Dedifferentiated amniotic fluid mesenchymal stem cell (primary cell): Measurements from ENCODE around the gene CHAC1.
"Not testable (repeated sequence)": the region's sequence is repeated elsewhere in the genome, so short reads cannot be mapped to it uniquely, and the experiment has no call there.

Source experiments
- DNase-seq: peaks from one replicate; pipeline ENCODE4 v3.0.0-alpha.2; 2016; ENCODE audit errors: extremely low spot score

The CHAC1 gene

DNA sequence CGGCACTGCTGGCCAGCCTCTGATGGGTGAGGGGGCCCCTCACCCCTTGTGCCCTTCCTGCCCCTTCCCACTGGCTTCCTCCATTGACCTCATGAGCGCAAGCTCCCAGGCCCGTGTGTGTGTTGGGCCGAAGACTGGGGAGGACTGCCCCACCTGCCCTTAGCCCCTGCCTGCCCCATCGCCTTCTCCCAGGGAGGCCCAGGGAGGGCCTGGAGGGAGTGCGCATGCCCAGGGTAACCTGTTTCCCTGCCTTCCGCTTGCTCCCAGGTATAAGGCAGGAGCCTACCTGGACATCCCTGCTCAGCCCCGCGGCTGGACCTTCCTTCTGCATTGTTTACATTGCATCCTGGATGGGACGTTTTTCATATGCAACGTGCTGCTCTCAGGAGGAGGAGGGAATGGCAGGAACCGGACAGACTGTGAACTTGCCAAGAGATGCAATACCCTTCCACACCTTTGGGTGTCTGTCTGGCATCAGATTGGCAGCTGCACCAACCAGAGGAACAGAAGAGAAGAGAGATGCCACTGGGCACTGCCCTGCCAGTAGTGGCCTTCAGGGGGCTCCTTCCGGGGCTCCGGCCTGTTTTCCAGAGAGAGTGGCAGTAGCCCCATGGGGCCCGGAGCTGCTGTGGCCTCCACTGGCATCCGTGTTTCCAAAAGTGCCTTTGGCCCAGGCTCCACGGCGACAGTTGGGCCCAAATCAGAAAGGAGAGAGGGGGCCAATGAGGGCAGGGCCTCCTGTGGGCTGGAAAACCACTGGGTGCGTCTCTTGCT, 15.3 kb upstream of the CHAC1 start:
- DNase-seq = no peak

GRCh38 chr15:40938536-40938870, 14.8 kb upstream of the CHAC1 start:
- no peak for DNase-seq

- no peak for DNase-seq
Observed at GRCh38 chr15:40940296-40940801, 12.9 kb upstream of the CHAC1 start.

DNA sequence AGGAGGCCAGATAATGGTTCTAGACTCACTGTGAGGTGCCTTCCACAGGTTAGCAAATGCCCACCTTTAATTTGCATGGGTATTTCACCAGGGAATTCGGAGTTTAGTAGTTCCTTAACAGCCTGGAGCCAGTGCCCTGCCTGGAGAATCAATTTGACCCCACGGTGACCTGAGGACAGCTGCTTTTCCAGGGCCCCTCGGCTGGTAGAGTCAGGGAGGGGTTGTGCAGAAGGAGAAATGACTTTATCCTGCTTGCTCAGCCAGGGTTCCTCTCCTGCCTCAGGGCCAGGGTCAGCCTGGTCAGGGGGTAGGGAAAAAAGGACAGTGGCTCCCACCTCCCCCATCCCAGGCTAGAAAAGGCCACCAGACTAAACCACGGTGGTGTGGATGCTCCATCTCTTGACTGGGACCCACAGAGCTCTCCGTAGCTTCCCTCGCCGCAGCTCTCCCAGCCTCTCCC, 12.2 kb upstream of the CHAC1 start:
- DNase-seq = no peak

DNA sequence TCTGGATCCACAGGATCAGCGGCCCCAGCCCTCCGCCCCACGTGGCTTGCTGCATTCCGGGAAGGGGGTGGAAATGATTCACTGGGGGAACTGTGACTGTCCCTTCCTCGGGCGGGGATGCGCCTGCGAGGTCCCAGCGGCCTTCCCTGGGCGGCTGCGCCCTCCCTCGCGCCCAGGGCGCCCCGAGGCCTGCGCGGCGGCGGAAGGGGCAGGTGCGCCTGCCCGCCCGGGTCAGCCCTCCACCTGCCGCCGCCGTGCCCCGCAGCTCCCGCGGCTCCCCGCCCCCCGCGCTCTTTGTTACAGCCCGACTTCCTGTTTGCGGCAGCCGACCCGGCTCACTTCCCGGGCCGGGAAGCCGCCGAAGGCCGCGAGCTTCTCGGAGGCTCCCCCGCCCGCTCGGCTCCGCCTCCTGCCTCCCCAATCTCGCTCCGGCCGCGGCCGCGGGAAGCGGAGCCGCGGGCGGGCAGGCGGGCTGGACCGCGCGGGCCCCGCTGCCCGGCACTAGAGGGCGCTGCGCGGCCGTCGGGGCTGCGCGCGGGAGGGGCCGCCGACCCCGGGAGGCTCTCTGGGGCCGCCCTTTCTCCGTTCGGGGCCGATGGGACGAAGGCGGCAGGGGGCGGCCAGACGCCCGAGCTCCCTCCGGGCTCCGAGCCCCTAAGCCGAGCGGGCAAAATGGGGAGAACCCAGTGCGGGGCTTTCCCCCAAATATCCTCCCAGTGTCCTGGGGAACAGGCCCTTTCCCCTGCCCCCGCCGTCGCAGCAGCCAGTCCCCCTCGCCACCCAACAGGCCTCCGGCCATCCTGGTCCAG, 11.5 kb upstream of the CHAC1 start:
- peak; percentile 47 for DNase-seq

DNA sequence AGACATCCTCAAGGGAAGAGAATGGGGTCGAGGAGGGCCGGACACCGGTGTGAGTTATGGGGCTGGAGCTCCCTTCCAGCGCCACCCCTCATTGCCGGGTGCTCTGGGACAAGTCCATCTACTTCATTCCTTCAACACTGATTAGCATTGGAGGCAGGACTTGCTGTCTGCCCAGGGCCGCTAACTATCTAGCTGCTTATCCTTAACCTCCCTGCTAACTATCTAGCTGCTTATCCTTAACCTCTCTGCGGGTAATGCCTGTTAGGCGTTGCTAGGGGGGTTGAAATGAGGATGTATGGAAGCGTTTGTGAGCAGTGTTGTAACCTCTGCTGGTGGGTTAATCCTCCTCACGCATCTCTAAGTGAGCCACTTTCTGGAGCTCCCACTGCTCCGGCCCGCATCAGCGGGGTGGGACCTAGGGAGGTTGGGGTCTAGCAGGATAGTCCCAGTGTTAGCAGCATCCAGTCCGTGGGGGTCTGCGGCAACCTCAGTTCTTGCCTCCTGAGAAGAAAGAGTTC, 10.9 kb upstream of the CHAC1 start:
- DNase-seq = no peak

GRCh38 chr15:40942878-40943277, 10.4 kb upstream of the CHAC1 start:
- DNase-seq = no peak

DNA sequence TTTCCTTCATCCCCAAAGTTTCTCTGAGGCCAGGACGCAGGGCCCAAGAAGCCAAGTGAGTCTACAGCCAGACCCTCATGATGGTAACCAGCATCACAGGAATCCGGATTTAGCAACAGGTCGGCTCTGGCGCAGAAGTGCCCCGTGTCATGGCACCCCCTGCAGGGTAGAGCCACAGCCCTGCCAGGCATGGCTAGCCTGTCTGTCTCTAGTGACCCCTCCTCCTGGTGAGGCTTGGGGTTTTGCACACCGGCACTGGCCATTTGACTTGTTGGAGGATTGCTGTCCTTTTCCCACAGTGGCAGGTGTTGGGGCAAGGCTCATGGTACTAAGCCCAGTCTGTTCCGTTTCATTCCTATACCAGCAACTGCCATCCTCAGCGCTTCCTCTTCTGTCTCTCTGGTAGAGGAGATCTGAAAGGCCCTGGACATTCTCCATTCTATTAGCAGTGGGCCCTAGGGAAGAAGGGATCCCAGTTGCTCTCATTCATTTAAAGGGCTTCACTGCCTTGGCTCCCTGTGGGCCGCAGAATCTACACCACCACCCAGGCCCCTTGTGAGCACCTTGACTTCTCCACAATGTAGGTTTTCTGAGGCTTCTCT, 9.4 kb upstream of the CHAC1 start:
- no peak for DNase-seq

- DNase-seq = no peak
Observed at GRCh38 chr15:40944510-40945296, 8.6 kb upstream of the CHAC1 start.

- DNase-seq = no peak
Observed at GRCh38 chr15:40948706-40949473, 4.4 kb upstream of the CHAC1 start.

DNA sequence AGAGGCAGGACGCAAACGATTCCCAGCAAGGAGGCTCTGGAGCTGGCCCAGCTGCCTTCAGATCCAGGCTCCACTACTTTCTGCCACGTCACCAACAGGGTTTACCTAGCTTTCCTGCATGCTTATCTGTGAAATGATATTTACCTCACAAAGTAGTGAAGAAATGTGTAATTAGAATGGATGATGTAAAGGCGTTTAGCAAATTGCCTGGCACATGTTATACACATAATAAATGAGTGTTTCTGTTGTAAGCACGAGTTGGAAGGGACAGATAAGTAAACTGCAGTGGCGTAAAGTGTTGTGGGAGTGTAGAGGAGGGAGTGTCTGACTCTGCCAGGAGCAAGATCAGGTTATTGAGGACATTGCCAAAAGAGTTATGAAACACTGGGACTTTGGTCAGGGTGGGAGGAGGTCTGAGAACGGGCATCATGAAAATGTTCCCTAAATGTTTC, 3.5 kb upstream of the CHAC1 start:
- no peak for DNase-seq

DNA sequence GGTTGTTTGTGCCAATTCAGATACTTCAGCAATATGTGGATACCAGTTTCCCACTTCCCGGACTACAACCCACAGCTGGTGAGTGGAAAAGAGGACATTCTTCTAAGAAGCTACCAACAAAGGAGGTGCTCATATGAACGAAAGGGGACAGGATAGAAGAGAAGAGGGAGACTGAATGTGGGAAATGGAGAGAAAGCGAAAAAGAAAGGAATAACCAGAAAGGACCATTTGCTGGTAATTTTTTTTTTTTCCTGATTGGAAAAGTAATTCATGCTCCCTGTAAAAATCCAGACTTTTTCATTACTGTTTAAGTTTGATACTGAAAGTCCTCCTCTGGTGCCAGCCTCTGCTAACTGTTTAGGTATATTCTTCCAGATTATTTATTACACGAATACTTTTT, 1.5 kb upstream of the CHAC1 start:
- DNase-seq = no peak

DNA sequence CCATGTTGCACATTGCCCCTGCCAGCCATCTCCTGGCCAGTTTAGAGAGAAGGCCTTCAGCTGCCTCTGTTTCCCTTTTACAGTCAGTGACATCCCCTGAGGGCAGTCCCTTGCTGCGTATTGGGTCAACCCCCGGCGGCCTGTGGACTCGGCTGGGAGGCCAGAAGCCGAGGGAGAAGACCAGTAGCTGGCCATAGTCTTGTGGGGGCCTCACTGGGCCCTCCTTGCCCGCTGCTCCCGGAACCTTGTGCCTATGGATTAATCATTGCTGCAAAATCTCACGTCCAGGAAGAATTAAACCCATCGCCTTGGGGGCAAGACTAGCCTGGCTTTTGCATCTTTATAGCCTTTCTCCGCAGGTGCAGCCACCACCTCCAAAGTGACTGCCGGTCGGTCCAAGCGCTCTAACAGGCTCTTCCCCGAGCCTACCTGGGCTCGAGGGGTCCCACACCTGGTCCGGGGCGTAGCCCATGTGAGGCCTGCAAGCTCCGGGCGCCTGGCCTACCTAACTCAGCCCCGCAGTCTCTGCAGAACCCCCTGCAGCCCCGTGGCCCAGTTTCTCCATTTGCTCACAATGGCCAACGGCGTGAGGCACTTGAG, 870 bp upstream of the CHAC1 start:
- DNase-seq = no peak

- no peak for DNase-seq
Observed at GRCh38 chr15:40953713-40954074, 423 bp downstream of the CHAC1 start.

DNA sequence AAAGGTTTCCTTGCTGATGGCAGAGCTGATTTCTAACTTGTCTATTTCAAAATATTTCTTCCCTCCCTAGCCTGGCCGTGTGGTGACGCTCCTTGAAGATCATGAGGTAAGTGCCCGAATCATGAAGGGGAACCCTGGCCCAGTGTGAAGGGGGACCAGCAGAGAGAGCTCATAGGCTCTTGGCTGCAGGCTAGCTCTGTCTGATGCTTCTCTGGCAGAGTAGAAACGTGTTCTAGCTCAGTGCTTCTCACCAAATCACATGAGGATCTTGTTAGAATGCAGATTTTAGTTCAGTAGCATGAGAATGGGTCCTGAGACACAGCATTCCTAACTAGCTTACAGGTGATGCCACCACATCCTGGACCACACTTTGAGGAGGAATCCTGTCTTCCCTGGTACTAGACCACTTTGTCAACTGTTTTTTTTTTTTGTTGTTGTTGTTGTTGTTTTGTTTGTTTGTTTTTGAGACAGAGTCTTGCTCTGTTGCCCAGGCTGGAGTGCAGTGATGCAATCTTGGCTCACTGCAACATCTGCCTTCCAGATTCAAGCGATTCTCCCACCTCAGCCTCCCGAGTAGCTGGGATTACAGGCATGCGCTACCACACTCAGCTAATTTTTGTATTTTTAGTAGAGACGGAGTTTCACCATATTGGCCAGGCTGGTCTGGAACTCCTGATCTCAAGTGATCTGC, 1.0 kb downstream of the CHAC1 start:
- DNase-seq = not testable (repeated sequence)

DNA sequence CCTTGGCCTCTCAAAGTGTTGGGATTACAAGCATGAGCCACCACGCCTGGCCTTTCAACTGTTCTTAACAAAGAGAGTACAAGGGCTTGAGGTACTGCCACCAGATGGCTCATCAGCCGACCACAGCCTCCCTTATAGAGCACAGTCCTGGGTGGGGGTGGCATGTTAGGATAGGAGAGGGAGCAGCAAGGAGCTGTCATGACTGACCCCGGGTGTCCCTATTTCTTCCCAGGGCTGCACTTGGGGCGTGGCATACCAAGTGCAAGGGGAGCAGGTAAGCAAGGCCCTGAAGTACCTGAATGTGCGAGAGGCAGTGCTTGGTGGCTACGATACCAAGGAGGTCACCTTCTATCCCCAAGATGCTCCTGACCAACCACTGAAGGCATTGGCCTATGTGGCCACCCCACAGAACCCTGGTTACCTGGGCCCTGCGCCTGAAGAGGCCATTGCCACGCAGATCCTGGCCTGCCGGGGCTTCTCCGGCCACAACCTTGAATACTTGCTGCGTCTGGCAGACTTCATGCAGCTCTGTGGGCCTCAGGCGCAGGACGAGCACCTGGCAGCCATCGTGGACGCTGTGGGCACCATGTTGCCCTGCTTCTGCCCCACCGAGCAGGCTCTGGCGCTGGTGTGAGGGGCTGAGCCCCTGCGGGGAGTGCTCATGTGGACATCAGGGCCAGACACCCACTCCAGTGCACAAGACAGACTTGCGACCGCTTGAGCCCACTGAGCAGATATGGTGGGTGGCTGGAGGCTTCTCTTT, 2.1 kb downstream of the CHAC1 start:
- no peak for DNase-seq

DNA sequence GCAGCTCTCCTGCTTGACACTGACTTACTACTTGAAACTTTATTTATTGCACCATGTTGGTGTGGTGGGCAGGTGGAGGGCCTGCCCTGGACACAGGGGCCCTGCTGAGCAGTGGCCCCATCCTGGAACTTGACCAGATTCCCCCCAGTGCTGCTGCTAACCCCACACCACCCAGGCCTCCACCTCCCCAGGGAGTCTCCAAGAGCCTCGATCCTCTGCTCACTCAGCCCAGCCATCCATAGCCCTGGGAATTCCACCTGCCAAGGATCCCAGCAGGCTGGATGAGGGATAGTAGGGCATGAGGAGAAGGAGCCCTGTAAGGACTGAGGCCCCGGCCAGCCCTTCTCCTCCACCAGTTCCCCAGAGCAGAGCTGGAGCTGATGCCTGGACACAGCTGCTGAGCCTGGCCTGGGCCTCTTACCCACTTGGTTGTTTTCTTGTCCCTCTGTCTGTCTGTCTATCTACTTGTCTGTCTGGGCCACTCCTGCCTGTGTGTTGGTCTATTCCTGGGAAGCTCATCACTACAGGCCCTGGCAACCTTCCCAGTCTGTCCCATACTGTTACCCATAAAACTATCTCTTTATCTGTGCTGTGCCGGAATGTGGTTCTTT, 2.8 kb downstream of the CHAC1 start:
- no peak for DNase-seq

GRCh38 chr15:40956541-40956982, 3.3 kb downstream of the CHAC1 start:
- DNase-seq = no peak
